NAMALWA (cell line): ENCODE data around the gene UBTD2.

Source experiments
- DNase-seq: peaks from one replicate; pipeline ENCODE4 v3.0.0-alpha.2; 2015; ENCODE audit warnings: low spot score

Gene UBTD2

DNA sequence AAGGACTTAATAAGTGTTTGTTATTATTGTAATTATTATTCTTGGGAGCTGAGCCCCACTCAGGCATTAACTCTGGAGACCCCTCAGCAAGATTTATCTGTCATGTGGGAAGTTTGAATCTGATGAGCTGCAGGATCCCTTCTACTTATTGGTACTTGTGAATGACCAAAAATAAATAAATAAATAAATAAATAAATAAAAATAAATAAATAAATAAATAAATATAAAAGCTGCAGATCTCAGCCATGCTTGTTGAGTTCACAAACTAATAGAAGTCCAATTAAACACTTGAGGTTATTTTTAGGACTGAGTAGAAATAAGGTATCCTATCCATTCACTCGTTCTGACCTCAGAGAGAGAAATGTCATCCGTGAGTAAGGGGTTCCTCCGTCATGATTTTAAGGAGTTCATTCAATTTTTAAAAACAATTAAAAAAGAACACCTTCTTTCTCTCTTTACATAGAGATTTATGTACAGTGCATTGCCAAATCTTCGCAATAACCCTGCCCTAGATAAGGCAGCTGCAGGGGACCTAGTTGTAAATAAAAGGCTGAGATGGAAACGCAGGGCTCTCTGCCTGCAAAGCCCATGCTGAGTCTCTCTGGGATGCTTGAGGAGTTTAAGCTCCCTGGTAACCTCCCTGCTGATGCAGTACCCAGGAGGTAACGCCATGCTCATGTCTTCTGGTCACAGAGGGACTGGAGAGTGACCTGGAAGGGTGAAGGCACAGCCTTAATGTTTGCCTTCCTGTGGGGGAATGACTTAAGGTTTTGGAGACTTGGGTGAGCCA lies 88.4 kb downstream of the UBTD2 start:
- DNase-seq: no peak

DNA sequence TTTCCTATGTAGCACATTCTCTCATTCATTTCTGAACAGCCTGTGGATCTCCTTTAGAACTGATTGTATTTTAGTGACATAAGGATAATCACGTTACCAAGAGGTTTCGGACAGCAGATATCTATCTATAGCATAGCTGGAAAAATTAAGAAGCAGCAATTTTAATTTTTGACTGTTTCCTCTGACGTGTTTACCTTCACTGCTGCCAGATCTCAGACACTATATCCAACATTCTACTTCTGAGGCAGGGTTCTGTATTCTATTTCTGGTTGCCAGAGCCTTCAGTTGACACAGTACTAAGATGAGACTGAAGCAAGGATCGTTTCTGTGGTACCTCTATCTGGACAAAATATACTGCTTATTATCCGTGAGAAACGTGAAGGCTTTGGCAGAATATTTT lies 89.7 kb downstream of the UBTD2 start, which contains the start of gene EFCAB9:
TSS of gene EFCAB9 (plus strand) at position 301 of the 400 bp plus-strand sequence. CDS start at position 302, 1 bp downstream.
- no peak for DNase-seq

DNA sequence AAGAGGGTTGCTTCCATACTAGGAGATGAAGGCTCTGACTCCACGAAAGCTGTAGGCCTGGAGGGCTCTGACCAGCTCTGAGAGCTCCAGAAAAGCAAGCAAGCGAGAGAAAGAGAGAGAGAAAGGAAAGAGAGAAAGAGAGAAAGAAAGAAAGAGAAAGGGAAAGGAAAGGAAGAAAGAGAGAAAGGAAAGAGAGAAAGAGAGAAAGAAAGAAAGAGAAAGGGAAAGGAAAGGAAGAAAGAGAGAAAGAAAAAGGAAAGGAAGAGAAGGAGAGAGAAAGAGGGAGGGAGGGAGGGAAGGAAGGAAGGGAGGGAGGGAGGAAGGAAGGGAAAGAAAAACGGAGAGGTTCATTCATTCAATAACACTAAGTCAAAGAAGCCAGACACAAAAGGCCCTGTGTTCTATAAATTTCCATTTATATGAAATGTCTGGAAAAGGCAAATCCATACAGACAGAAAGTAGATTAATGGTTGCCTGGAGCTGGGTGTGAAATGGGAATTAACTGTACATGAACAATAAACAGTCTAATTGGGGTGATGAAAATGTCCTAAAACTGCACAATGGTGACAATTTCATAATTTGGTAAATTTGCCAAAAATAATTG lies 93.8 kb downstream of the UBTD2 start:
- DNase-seq: no peak

DNA sequence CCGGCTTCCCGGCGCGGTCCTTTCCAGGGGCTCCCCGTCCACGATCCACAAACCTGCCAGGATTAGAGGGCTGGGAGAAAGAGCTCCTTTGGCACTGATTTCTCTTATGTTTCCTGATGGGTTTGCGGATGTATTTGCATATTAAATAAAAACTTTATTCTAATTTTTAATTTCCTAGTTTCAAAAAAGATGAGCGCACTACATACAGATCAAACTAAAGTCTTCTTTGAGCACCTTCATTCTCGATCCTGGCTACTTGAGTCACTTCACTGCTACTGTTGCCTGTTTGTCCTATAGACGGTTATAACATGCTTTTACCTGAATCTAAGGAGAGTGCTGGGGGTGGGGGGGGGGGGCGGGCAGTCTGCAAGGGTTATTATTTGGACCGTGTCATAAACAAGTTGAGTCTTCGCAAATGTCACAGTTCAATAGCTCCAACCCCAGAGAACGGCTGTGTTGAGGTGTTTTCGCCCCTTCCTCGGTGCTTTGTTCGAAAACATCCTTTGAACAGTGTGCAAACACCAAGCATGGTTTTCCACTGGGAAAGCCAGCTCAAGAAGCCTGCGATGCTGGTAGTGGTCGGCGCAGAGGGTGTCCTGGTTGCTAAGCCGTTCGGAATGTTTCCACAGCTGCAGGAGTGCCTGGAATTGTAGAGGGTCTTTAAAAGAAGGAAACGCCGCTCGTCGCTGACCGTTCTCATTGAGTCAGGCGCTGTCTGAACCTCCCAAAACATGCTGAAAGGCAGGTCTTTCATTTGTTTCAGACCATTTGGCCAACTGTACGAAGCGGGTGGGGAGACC lies 94.5 kb downstream of the UBTD2 start:
- no peak for DNase-seq

DNA sequence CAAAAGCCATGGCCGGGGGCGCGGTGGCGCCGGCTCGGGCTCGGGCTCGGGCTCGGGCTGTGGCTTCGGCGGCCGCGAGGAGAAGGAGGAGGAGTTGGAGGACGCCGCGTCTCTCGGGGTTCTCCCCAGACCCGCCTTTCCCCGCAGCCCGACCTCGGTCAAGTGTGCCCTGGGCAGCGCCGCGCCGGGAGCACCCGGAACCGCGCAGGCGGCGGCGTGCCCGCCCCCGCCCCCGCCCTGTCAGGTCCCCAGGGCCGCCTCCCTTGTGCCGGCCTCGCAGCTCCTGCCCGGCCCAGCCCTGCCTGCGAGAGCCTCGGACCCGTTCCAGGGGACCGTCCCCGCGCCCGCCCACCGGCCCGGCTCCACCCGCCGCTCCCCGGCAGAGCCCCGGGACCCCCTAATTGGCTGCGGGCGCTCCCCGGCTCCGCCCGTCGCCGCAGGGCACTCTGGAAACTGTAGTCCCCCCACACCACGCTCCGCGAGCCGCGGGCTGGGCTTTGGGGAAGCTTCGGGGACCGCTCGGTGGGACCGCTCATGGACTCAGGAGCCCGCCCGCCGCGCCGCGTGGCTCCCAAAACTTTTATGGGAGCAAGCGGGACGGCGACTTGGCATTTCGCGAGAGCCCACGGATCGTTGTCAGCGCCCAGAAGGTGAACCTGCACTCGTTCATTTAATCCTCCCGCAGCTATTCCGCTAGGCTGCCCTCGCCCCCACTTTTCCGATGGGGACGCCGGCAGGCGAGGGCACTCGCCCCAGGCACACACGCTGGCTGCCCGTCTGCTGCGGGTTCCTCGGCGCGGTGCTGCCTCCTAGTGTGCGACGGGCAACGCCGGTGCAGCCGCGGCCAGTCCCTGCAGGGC lies 95.3 kb downstream of the UBTD2 start, which contains the start of gene STK10:
TSS of gene STK10 (minus strand) at position 192 of the 860 bp plus-strand sequence. CDS start at position 10, 182 bp downstream.
- DNase-seq: peak; percentile 93

DNA sequence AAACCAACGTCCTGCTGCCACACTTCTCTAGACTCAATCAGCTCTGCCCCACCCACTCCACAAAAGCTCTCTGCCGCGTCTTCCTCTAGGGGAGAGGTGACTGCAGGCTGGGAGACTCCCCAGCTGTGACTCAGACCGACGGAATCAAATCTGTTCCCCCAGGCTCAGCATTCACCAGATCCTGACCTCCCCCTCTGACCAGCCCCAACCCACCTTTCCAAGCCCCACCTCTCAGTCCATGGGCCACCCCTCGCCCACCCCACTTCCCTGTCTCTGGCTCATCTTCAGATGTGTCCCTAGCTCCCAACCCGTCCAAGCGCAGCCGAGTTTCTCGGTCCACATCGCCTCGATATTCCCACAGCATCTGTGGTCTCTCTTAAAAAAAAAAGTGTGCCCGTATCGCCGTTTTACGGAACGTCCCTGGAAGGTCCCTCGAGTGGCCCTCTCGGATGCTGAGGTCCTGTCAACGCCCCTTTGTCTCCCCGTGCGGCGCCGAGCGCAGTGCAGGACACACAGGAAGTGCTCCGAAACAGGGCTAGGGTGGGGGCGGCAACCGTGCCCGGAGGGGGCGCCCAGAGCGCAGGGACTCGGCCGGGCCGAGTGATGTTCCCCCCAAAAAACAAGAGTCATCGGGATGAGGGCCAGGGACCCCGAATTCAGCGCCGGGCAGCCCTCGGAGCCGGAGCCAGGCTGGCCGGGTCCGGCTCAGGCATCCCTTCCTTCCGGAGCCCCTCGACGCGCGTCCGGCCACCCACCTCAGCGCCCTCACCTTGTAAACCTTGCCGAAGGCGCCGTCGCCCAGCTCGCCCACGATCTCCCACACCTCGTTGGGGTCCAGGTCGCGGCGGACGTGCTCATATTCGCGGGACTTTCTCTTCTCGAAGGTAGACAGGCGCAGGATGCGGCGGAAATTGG lies 96.2 kb downstream of the UBTD2 start:
- peak; percentile 68 for DNase-seq

DNA sequence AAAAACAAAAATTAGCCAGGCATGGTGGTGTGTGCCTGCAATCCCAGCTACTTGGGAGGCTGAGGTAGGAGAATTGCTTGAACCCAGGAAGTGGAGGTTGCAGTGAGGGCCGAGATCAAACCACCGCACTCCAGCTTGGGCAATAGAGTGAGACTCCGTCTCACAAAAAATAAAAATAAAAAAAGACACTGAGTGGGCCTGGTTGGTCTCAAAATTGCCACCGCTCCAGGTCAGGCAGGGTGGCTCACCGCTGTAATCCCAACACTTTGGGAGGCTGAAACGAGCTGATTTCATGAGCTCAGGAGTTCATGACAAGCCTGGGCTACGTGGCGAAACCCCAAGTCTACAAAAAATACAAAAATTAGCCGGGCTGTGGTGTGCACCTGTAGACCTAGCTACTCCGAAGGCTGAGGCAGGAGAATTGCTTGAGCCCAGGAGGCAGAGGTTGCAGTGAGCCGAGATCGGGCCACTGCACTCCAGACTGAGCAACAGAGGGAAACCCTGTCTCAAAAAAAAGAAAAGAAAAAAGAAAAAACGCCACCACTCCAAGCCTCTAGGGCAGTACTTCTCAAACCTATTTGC lies 97.4 kb downstream of the UBTD2 start:
- DNase-seq: no peak

DNA sequence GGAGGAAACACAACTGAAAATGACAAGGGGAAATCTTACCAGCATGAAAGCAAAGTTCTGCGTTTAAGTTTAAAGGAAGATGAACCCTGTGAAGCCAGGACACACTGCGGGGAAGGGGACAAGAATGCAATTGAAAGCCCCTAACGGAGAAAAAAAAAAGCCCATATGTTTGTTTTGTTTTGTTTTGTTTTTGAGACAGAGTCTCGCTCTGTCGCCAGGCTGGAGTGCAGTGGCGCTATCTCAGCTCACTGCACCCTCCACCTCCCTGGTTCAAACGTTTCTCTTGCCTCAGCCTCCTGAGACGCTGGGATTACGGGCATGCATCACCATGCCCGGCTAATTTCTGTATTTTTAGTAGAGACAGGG lies 98.5 kb downstream of the UBTD2 start:
- no peak for DNase-seq

DNA sequence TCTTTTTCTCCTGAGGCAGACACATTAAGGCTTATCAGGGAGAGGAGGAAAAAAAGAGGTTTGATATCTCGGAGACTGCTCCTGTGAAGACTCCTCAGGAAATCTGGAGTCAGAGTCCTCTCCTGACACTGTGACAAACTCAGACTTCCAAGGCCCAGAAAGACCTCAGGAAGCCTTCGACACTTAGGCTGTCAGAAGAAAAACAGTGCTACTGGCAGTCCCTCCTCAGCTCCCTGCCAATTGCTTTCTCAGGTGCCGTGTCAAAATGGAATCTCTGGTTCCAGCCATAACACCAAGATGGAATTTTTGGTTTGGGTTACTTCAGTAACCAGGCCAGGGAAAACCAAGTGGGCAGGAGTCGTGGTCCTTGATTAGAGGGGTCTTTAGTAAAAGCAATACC lies 99.7 kb downstream of the UBTD2 start:
- DNase-seq: no peak

DNA sequence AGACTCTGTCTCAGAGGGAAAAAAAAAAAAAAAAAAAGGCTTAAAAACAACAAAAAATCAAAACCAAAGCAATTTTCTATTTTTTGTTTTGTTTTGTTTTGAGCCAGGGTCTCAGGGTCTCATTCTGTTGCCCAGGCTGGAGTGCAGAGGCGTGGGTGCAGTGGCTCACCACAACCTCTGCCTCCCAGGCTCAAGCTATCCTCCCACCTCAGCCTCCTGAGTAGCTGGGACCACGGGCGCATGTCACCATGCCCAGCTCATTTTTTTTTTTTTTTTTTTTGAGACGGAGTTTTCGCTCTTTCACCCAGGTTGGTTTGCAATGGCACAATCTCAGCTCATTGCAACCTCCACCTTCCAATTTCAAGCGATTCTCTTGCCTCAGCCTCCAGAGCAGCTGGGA lies 101.3 kb downstream of the UBTD2 start:
- DNase-seq: no peak

DNA sequence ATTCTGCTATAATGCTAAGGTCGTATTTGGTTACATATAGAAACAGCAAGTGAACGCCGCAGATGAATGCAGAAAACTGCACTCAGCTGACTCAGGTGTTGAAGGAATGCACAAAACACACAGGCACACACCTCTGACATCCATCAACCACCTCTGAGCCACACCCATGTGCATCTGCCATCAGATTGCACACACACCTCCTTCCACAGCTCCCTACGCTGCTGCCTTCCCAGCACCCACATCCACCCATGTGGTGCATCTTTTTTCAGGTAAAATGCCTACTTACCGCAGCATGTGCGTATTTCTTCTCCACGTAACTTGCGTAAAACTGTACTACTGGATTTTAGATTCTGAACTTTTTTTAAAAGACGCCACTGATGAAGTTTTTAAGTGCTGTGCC lies 102.6 kb downstream of the UBTD2 start:
- no peak for DNase-seq

DNA sequence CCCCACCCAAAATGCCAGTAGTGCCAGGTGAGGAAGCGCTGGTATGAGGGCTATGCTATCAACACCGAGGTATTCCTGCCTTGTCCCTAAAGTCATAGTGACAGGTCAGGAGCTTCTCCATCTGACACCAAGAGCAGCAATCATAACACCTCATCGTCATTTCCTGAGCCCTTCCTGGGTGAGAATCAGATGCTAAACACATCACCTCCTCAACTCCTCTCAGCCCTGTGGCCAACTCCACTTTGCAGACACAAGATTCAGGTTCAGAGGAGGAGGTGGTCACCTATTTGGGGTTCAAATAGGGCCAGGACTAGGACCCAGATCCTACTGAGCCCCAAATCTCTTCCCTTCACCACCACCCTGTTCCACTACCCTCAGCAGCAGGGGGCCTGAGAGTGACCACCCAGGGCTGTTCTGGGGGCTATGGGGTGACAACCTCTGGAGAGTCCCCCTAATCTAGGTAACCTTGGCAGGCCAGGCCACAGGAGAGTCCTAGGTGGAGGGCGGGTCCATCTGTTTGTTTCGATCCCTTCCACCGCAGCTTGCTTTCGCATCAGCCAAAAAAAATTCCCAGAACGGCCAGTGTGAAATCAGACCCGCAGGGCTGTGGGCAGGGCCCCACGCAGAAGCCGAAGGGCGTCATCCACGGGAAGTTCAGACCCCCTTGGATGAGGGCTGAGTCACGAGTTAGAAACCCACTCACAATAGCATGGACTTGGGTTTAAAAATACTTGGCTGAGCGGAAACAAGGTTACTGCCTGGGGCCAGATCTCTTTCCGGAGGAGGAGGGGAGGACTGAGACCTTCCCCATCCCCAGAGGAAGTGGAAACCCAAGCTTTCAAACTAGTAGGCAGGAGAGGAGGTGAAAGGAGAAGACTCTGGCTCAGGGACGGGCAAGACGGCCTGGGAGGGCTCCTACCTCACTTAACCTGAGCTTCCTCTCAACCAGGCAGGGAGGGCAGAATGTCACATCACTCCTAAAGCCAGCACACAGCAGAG lies 104.3 kb downstream of the UBTD2 start:
- no peak for DNase-seq

DNA sequence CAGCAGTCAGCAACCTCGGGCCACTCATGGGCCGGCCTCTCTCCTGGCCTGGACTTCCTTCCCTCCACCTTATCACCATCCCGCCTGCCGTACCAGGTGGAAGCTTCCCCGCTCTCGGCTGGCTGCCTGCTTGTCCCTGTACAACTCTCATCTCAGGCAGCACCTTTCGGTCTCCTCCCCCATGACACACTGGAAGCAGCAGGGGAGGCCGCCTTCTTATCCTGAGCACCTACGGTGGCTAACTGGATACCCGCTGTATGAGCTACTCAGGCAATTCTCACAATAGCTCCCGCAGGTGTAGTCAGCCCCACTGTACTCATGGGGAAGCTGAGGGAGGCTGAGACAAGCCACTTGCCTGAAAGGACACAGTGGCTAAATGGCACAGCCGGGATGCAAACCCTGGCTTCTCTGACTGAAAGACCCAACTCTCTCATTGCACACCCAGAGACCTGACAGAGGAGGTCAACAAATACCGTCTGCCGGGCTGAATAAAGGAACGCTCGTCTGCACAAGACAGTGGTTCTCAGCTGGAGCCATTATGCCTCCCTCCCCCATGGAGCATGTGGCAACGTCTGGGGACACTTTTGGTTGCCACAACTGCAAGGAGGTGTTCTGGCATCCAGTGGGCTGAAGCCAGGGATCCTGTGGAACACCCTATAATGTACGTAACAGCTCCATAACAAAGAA lies 105.1 kb downstream of the UBTD2 start:
- DNase-seq: no peak

DNA sequence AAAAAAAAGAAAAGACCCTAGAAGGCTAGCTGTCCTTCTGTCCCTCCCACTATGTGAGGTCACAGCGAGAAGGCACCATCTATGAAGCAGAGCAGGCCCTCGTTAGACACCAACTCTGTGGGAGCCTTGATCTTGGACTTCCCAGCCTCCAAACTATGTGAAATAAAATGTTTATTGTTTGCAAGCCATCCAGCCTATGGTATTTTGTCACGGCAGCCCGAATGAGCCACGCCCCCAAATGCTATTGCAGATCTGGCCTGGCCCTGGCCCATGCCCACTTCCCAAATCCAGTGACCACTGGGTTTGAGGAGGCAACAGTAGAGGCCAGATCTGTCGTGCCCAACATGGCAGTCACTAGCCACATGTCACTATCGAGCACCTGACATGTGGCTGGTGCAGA lies 106.4 kb downstream of the UBTD2 start:
- DNase-seq: no peak

DNA sequence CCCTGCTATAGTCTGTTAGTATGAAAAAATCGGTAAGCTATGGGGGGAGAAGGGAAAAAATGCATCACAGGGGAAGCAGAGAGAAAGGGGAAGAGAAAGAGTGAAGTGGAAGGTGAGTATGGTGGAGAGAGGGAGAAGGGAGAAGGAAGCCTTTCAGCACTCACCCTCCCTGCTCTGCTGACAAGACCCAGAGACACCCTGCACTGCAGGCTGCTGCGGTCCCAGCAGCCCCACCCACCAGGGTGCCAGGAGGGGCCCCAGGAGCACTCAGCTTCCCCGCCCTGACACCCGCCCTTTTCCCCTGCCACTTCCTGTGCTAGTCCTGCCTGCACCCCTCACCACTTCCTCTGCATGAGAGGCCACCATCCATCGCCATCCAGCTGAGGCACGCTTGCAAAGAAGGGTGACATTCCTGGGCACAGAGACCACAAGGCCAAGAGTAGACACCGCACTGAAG lies 108.3 kb downstream of the UBTD2 start:
- peak; percentile 58 for DNase-seq

DNA sequence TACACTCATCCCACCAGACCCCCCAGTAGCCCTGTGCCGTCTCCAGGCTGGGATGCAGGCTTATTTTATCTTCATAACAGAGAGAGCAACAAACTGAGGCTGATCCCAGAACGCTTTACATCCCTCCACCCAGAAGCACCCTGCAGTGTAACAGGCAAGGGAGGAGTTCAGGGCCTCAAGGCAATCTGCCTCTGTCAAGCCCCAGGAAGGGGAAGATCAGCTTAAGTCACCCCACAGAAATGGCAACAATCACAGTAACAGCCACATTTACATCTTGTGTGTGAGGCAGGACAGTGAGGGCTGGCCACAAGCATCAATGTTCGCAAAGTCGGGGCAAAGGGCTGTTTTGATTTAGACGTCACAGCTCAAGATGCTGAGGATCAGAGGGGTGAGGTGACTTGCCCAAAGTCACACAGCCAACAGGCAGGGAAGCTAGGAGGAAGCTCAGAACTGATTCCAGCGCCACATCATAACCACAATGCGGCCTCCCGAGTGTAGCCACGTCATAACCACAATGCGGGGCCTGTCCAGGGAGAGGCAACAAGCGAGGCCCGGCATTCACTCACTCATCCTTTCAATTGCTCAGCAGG lies 109.9 kb downstream of the UBTD2 start:
- no peak for DNase-seq

DNA sequence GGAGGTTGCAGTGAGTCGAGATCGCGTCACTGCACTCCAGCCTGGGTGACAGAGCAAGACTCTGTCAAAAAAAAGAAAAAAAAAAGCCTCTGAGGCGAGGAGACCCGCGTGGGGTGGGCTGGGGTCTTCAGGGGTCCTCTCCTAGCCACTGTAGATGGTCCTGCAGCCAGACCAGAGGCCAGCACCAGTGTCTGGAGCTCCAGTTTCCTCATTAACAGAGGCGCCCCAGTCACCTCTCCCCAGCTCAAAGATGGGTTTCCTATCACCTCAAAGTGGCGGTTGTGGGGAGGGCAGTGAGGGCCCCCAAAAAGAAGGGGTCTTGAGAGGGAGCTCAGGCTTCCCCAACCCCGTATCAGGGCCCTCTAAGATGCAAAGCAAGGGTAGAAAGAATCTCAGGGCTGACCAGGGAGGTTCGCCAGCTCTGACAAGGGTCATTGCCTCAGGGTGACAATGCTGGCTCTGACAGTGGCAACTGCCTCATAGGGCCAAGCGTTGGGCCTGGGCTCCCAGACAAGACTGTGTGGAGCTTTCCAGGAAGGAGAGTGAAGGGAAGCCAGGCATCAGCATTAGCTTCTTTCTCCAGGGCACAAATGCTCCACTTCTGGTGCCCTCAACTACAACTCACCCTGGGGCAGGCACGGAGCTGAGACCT lies 110.5 kb downstream of the UBTD2 start:
- no peak for DNase-seq

DNA sequence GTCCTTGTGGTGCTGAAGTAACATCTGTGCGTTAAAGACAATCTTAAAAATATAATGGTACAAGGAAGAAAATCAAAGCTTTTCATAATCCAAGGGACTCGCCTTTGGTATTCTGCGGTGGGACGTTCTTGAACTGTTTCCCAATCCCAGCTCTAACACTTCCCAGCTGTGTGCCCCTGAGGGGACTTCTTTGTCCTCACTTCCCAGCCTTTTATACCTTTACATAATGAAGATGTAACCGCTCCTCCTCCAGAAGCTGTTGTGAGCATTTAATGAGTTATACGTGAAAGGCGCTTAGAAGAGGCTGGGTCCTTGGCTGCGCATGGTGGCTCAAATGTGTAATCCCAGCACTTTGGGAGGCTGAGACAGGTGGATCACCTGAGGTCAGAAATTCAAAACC lies 112.4 kb downstream of the UBTD2 start:
- no peak for DNase-seq
